AG04449 (cell line): Measurements from ENCODE around the gene MRPL14.

ENCODE experiments used
- CTCF ChIA-PET: fragments of 350-600 bp; formaldehyde crosslinking; extraction: SDS; loops from one replicate; lab custom pipeline; 2021; ENCODE audit warnings: antibody characterized with exemption; lab: Yijun Ruan, JAX
- POLR2A ChIA-PET: fragments of 400-600, 350-600 bp; formaldehyde crosslinking; extraction: SDS; loops from one replicate; lab custom pipeline; 2020; ENCODE audit warnings: antibody characterized with exemption, inconsistent platforms; lab: Yijun Ruan, JAX
- DNase-seq: peaks from one replicate; pipeline ENCODE4 v3.0.0-alpha.2; 2010; ENCODE audit warnings: low read depth, low spot score
- H3K4me3 ChIP-seq: 2 replicates; pipeline ENCODE4 v1.5.1; 2011; ENCODE audit warnings: low read depth, mild to moderate bottlenecking, control low read depth, low read length
- CTCF ChIP-seq: IDR thresholded peaks from one replicate; pipeline ENCODE4 v1.5.1; 2011; ENCODE audit warnings: mild to moderate bottlenecking, moderate library complexity, low read length, control low read depth, inconsistent platforms; ENCODE audit not compliant: insufficient read depth; ENCODE audit errors: missing control alignments

MRPL14 gene

GRCh38 chr6:44090465-44090864, 36.8 kb downstream of the MRPL14 start:
- ChIA-PET CTCF (interaction anchor here (0.7 to 2.2 kb wide), 7 partner anchors 9 to 247 kb away, joined by 3 to 13 read pairs (median 4); no protein-coding TSS in a partner anchor), POLR2A (no interaction called here)
- DNase-seq: no peak
- no peak overlapping the region for H3K4me3 ChIP-seq
- TF ChIP-seq CTCF: no peak

DNA sequence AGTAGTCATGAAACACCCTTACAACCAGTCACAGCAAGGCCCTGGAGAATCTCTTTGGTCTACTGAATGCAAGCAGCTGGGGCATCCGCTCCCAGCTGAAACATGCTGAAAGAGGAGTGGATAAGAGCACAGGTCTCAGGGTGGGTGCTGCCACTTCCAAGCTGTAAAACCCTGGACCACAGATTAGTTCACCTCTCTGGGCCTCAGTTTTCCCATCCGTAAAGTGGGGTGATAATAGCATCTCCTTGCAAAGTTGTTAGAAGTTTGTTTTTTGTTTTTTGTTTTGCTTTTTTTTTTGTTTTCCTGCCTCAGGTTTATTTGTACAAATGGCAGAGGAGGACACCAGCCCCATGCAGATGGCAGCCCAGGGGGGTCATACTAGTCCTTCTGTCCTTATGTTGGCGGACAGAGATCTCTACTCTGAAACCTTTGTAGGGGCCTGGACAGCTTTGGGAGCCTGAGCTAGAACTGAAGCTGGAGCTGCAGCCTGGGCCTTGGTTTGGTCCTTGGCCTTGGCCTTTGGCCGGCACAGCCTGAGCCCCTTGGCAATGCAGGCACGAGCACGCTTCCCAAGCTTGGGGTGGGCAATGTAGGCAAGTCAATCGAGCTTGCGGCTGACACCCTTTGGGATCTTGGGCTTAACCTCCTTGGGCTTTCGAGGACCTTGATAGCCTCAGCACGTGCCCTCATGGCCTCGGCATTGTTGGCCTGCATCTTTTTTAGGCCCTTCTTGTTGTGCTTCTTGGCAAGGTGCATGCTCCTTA, 38.2 kb downstream of the MRPL14 start:
- no peak for DNase-seq
- no peak for TF ChIP-seq CTCF
- no peak overlapping the region for H3K4me3 ChIP-seq
- ChIA-PET POLR2A (no interaction called here), CTCF (interaction anchor here (0.8 to 4.0 kb wide), 8 partner anchors 10 to 481 kb away, joined by 3 to 15 read pairs (median 4); no protein-coding TSS in a partner anchor)

DNA sequence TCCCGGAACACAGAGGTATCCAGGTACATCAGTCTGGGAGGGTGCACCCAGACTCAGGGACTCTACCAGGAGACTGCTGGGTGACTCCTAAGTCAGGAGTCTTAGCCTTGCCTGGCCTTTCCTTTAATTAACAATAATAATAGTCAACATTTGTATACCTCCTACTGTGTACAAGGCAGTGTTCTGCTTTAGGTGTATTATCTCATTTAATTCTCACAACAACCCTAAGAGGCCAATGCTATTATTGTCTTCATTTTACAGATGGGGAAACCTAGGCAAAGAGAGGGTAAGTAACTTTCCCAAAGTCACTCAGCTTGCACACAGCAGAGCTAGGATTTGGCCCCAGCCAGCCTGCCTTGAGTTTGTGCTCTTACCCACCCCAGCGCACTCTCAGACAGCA, 39.6 kb downstream of the MRPL14 start:
- no peak overlapping the region for H3K4me3 ChIP-seq
- DNase-seq: no peak
- TF ChIP-seq CTCF: no peak
- POLR2A ChIA-PET: interaction anchor here (1.1 kb wide), 1 partner anchor 77 kb away, joined by 3 read pairs; no protein-coding TSS in a partner anchor
- CTCF ChIA-PET: interaction anchor here (0.9 to 15.8 kb wide), 5 partner anchors 9 to 416 kb away, joined by 3 to 324 read pairs (median 10); no protein-coding TSS in a partner anchor

DNA sequence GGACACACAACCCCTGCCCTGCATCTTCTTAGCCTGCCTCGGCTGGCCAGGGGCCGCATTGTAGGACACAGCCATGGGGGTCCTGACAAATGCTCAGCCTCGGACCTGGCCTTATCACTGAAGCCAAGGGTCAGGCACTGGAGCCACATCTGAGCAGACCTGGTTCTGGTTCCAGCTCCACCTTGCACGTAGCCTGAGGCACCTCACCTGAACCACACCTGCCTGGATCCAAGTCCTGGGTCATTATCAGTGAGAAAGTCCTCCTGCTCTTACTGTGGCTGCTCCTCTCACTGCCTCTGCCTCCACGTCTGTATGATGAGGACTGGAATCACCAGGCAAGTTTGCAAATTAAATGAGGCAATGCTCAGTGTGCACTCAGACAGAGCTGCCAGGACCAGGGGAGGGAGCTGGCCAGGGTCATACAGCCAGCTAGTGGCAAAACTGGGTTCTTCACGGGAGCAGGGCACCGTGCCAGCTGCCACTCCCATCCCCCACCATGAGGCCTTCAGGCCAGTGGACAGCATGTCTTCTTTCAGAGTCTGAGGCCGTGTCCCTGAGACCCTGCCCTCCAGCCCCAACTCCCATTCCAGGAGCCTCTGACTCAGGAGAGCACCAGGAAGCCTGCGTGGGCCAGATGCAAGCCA, 40.2 kb downstream of the MRPL14 start:
- no peak for DNase-seq
- ChIA-PET POLR2A (interaction anchor here (1.1 kb wide), 1 partner anchor 76 kb away, joined by 3 read pairs; no protein-coding TSS in a partner anchor), CTCF (interaction anchor here (0.9 to 15.8 kb wide), 6 partner anchors 8 to 416 kb away, joined by 3 to 324 read pairs (median 8); no protein-coding TSS in a partner anchor)
- H3K4me3 ChIP-seq: no peak overlapping the region
- TF ChIP-seq CTCF: no peak

GRCh38 chr6:44085219-44085618, 42.0 kb downstream of the MRPL14 start:
- no peak for TF ChIP-seq CTCF
- H3K4me3 ChIP-seq: no peak overlapping the region
- ChIA-PET CTCF (interaction anchor here (0.7 to 15.8 kb wide), 8 partner anchors 10 to 414 kb away, joined by 3 to 324 read pairs (median 5); partner anchors contain the start of gene VEGFA), POLR2A (interaction anchor here (0.6 kb wide), 1 partner anchor 23 kb away, joined by 3 read pairs; no protein-coding TSS in a partner anchor)
- DNase-seq: no peak
